K562 (cell line): Measurements from ENCODE around the gene COG7. TPM values are rescaled to one million over a fixed set of nuclear protein-coding genes. Genes with fewer than 3 reads are reported as not detected.

Source experiments
- ATAC-seq: fragments of 200-7000 bp; cut with Tn5 transposase; 3 replicates; pipeline ENCODE4 v1.9.1; 2020; ENCODE audit warnings: moderate library complexity
- BruUV-seq: library from RNA; stranded (reverse); fragments of 400-500 nt; replicated peaks from 2 replicates; lab custom pipeline; 2021; lab: Mats Ljungman, UMichigan
- CTCF ChIA-PET: fragments of 300-600 bp; formaldehyde crosslinking; extraction: SDS; loops from one replicate; lab custom pipeline; 2021; ENCODE audit warnings: low intra/inter-chr PET ratio; lab: Yijun Ruan, JAX
- POLR2A ChIA-PET: fragments of 300-600, 350-650 bp; sonication (Branson Sonifier 250); formaldehyde crosslinking; extraction: SDS; loops from one replicate; lab custom pipeline; 2021; ENCODE audit warnings: antibody characterized with exemption, inconsistent platforms; lab: Yijun Ruan, JAX
- DNase-seq, 4 experiments: peaks; one replicate each; pipeline versions ENCODE4 v3.0.0 to v3.0.0-alpha.2; 2011 to 2018; ENCODE audit warnings: low spot score in 3 of 4, mixed read lengths in 3 of 4; ENCODE audit errors: extremely low read depth in 1 of 4
- FAIRE-seq: peaks from 2 replicates; lab custom pipeline; 2011; peaks lifted over from hg19 to GRCh38; lab: Jason Lieb, UNC
- H2AFZ ChIP-seq: 2 replicates; pipeline ENCODE4 v1.6.0; 2011; ENCODE audit warnings: low read depth, low read length, control low read depth, inconsistent platforms
- H3K27ac ChIP-seq: fragments of 200-600 bp; 3 replicates; pipeline ENCODE4 v1.8.0; 2011; ENCODE audit warnings: low read depth, mild to moderate bottlenecking, control low read depth, inconsistent platforms, low read length, moderate library complexity, mixed read lengths; ENCODE audit errors: extremely low read depth
- H3K27me3 ChIP-seq, 2 experiments: fragments of 300-600 bp in 1 of 2; 2 replicates in 1 of 2; 3 replicates in 1 of 2; pipeline versions ENCODE4 v1.6.0 to v1.8.0; 2011; ENCODE audit warnings: inconsistent platforms in 2 of 2, low read length in 2 of 2, mild to moderate bottlenecking in 1 of 2, mixed read lengths in 1 of 2, moderate library complexity in 1 of 2; ENCODE audit not compliant: control insufficient read depth in 2 of 2, insufficient read depth in 2 of 2
- H3K36me3 ChIP-seq: fragments of 300-600 bp; 3 replicates; pipeline ENCODE4 v1.8.0; 2011; ENCODE audit warnings: mild to moderate bottlenecking, low read length, inconsistent platforms; ENCODE audit not compliant: control insufficient read depth, insufficient read depth
- H3K4me1 ChIP-seq, 2 experiments: fragments of 200-600 bp in 1 of 2; replicated peaks in 1 of 2; 2 replicates in 1 of 2; 3 replicates in 1 of 2; pipeline versions ENCODE4 v1.5.1 to v1.8.0; 2011; ENCODE audit warnings: inconsistent platforms in 2 of 2, low read length in 2 of 2, mild to moderate bottlenecking in 1 of 2, mixed read lengths in 1 of 2, moderate library complexity in 1 of 2; ENCODE audit not compliant: control insufficient read depth in 2 of 2, insufficient read depth in 2 of 2
- H3K4me2 ChIP-seq: 2 replicates; pipeline ENCODE4 v1.6.1; 2011; ENCODE audit warnings: low read length, control low read depth, inconsistent platforms, mixed read lengths; ENCODE audit not compliant: insufficient read depth
- H3K4me3 ChIP-seq: fragments of 200-600 bp; sonication (generic), shearing (Covaris generic); 2 replicates; pipeline ENCODE4 v1.5.1; 2016; ENCODE audit warnings: control low read depth, inconsistent platforms
- H3K79me2 ChIP-seq: fragments of 200-600 bp; 3 replicates; pipeline ENCODE4 v1.8.0; 2011; ENCODE audit warnings: low read length, inconsistent platforms; ENCODE audit not compliant: control insufficient read depth, insufficient read depth
- H3K9ac ChIP-seq, 2 experiments: 2 replicates each; pipeline versions ENCODE4 v1.6.0 to v1.6.1; 2011; ENCODE audit warnings: low read depth in 2 of 2, low read length in 2 of 2, control low read depth in 1 of 2, inconsistent platforms in 1 of 2, mild to moderate bottlenecking in 1 of 2, mixed read lengths in 1 of 2; ENCODE audit not compliant: insufficient read depth in 1 of 2
- H3K9me1 ChIP-seq: one replicate; pipeline ENCODE4 v1.6.0; 2011; ENCODE audit warnings: inconsistent platforms, mild to moderate bottlenecking, low read length, moderate library complexity; ENCODE audit not compliant: control insufficient read depth, insufficient read depth
- H3K9me3 ChIP-seq: replicated peaks from 2 replicates; pipeline ENCODE4 v1.5.1; 2011; ENCODE audit warnings: low read depth, low read length, inconsistent platforms; ENCODE audit not compliant: control insufficient read depth, insufficient read depth
- H4K20me1 ChIP-seq: replicated peaks from 2 replicates; pipeline ENCODE4 v1.6.1; 2011; ENCODE audit warnings: low read length, inconsistent platforms, mixed read lengths; ENCODE audit not compliant: control insufficient read depth, insufficient read depth
- FOXK2 ChIP-seq, 2 experiments: fragments of 450-650 bp; IDR thresholded peaks in 1 of 2; conservative IDR thresholded peaks in 1 of 2; 2 replicates each; pipeline ENCODE4 v1.6.1; 2016; ENCODE audit warnings: low read depth in 2 of 2, mild to moderate bottlenecking in 1 of 2
- NBN ChIP-seq: fragments of 450-650 bp; IDR thresholded peaks from 2 replicates; pipeline ENCODE4 v1.6.1; 2016; ENCODE audit warnings: low read depth, mild to moderate bottlenecking
- RAD21 ChIP-seq, 2 experiments: fragments of 250-450 bp in 1 of 2; fragments of 450-650 bp in 1 of 2; sonication (Bioruptor Pico) in 1 of 2; formaldehyde crosslinking in 1 of 2; IDR thresholded peaks in 1 of 2; conservative IDR thresholded peaks in 1 of 2; 2 replicates each; pipeline versions ENCODE4 v1.4.0 to v1.8.0; 2020 to 2022; ENCODE audit warnings: mild to moderate bottlenecking in 2 of 2, moderate library complexity in 1 of 2
- RBM22 ChIP-seq: fragments of 200-400 bp; formaldehyde crosslinking; IDR thresholded peaks from 2 replicates; pipeline ENCODE4 v1.6.1; 2018; ENCODE audit warnings: low read length, low read depth; ENCODE audit not compliant: poor library complexity, severe bottlenecking
- SAFB2 ChIP-seq: fragments of 200-400 bp; formaldehyde crosslinking; IDR thresholded peaks from 2 replicates; pipeline ENCODE4 v1.6.1; 2018; ENCODE audit warnings: borderline replicate concordance, low read length, low read depth, moderate library complexity; ENCODE audit not compliant: severe bottlenecking
- SRSF3 ChIP-seq: fragments of 200-400 bp; formaldehyde crosslinking; IDR thresholded peaks from 2 replicates; pipeline ENCODE4 v1.6.1; 2016; ENCODE audit warnings: mild to moderate bottlenecking, low read length, moderate library complexity; ENCODE audit not compliant: insufficient read depth
- STAG1 ChIP-seq: sonication (generic); formaldehyde crosslinking; IDR thresholded peaks from 2 replicates; pipeline ENCODE4 v1.5.0; 2020; ENCODE audit warnings: missing genetic modification reagents, borderline replicate concordance
- ZNF3 ChIP-seq: fragments of 250-450 bp; sonication (Bioruptor Pico); IDR thresholded peaks from 2 replicates; pipeline ENCODE4 v1.5.0; 2021; ENCODE audit warnings: mild to moderate bottlenecking, moderate library complexity
- ZNF655 ChIP-seq: fragments of 250-450 bp; sonication (Bioruptor Pico); IDR thresholded peaks from 2 replicates; pipeline ENCODE4 v1.5.0; 2021
- WGBS: fragments of 100-300 bp; shearing (Covaris generic); methylation state at CpG from one replicate; pipeline ENCODE4 v1.1.6; 2016; ENCODE audit warnings: low coverage, mixed read lengths; ENCODE audit not compliant: insufficient coverage; ENCODE audit errors: missing lambda C conversion rate; 5-methylcytosine and 5-hydroxymethylcytosine counted together
- in situ Hi-C: fragments of 300-500 bp; cut with MboI; formaldehyde crosslinking; loops from 4 replicates; pipeline ENCODE4 v1.15.0; 2018; ENCODE audit warnings: inconsistent platforms, mixed read lengths
- intact Hi-C: fragments of 100-400 bp; cut with micrococcal nuclease; formaldehyde crosslinking; loops from 2 replicates; pipeline ENCODE4 v1.14.2; 2022
- polyA plus RNA-seq, 8 experiments: library from polyadenylated mRNA; depleted of rRNA in 4 of 8; stranded (reverse) in 5 of 8; unstranded in 3 of 8; fragments of >200 nt; fragmentation: Nextera tagmentation in 2 of 8; fragmentation: Illumina TruSeq in 1 of 8; extraction: Ambion mirVana in 2 of 8; extraction: Trizol in 1 of 8; gene quantifications; 2 replicates each; pipeline versions ENCODE4 v1.2.1 to v1.2.3, GENCODE V29; 2011 to 2014; ENCODE audit warnings: inconsistent platforms in 1 of 8, missing spikeins in 1 of 8
- total RNA-seq, 7 experiments: library from RNA; depleted of rRNA in 6 of 7; stranded (reverse); fragments of >200 nt in 6 of 7; fragmentation: Illumina TruSeq in 2 of 7; extraction: Trizol in 2 of 7; gene quantifications; 2 replicates each; pipeline versions ENCODE4 v1.2.1 to v1.2.3, GENCODE V29; 2011 to 2021; ENCODE audit warnings: low replicate concordance in 1 of 7

Gene COG7
- total and polyA plus RNA-seq, 9 of the 15 experiments (the other 6 are each of a cell fraction or from before 2014, with no cell fraction given), result 3.8 to 17.6 (median 13.4) TPM

GRCh38 chr16:23395732-23396131 lies 57.3 kb downstream of the COG7 start:
- H3K36me3 ChIP-seq, result peaks cover 55% of the 10 kb centered on the region; the same call in 2 of the 3 replicates
- H3K4me1 ChIP-seq, result no peaks in the 10 kb centered on the region

More at GRCh38 chr16:23395732-23396131, 57.3 kb downstream of the COG7 start:
- CTCF ChIA-PET, result no interaction called here
- in situ Hi-C loops, result no loop called here
- DNase-seq, result no peak
- Histone ChIP-seq H3K9ac (no peak overlapping the region), H3K4me3 (no peak overlapping the region), H3K9me1 (peaks cover 2% of the 10 kb centered on the region), H2AFZ (no peak overlapping the region), H3K79me2 (no peaks in the 10 kb centered on the region), H3K9me3 (no peaks in the 10 kb centered on the region), H3K27me3 (no peaks in the 10 kb centered on the region), H3K27ac (no peak overlapping the region), H3K4me2 (no peak overlapping the region), H4K20me1 (no peaks in the 10 kb centered on the region; the same call in 1 of the 2 replicates)
- TF ChIP-seq ZNF655 (CRISPR knock-in tag) (no peak), NBN (no peak), RAD21 (CRISPR knock-in tag; conservative IDR thresholded peaks at IDR 0.05 in 1 of 2, IDR thresholded peaks at IDR 0.05 in 1 of 2) (no peak), RBM22 (no peak), SAFB2 (no peak), STAG1 (CRISPR knock-in tag) (no peak), FOXK2 (conservative IDR thresholded peaks at IDR 0.05 in 1 of 2, IDR thresholded peaks at IDR 0.05 in 1 of 2; ENCODE audit: low read depth in 2 of 2) (no peak), ZNF3 (CRISPR knock-in tag) (no peak), SRSF3 (no peak)
- no TSS peak for BruUV-seq
- ATAC-seq, result no peak
- WGBS, result 77% methylated on average over 5 of the region's 6 CpGs
- FAIRE-seq, result no peak
- intact Hi-C loops, result no loop called here
- POLR2A ChIA-PET, result no interaction called here
